Frontal cortex (tissue), 4 donors: ENCODE measurements around the gene DICER1. TPM values are rescaled to one million over a fixed set of nuclear protein-coding genes. Genes with fewer than 3 reads are reported as not detected.

Source experiments
- DNase-seq, 2 donors: peaks; one replicate each; pipeline ENCODE4 v3.0.0; 2012; ENCODE audit warnings: low spot score in 2 of 2
- FAIRE-seq: peaks from 2 replicates; lab custom pipeline; 2012; peaks lifted over from hg19 to GRCh38; lab: Jason Lieb, UNC
- total RNA-seq: library from RNA; depleted of rRNA; stranded (reverse); fragments of >200 nt; gene quantifications from one replicate; pipeline ENCODE4 v1.2.3, GENCODE V29; 2014
- donor health status: control.
- donor health status: control.
- donor health status: control.

The DICER1 gene
- total RNA-seq, 1 donor from 2014 or later = 226 TPM

- peak; percentile 66 for FAIRE-seq
- DNase-seq = no peak
These were observed 58.2 kb downstream of the DICER1 start for GRCh38 chr14:95098984-95099599.

DNA sequence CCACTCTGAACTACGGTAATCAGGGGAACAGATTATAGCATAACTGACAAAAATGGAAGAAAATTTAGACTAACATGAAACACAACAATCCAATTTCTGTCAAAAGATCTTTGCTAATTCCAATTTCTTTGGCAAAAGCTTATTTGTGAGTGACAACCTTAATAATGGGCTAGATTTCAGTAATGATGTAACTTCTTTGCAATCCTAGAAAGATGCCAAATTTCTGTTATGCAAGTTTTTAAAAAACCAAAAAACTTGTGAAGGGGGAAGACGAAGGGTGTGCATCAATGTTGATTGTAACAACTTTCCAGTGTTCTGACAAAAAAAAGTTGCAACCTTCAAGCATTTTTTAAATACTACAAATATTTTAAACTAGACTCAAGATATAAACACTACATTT lies 59.9 kb downstream of the DICER1 start:
- DNase-seq (no peak), FAIRE-seq (no peak)

DNA sequence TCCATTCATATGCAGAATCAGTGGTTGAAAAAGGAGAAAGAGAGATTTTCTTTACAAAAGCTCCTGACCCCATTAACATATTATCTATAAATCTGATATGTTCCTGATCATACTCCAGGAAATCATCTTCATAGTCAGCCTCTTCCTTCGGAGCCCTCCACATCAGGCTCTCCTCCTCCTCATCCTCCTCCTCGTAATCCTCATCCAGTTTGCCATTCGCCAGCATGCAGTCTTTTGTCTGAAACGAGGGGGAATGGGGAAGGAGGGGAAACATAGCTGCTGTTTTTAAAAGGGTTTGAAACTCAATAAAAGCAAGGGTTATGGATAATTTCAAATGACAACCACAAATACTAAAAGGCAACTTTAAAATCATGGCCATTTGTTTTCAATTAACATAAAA lies 60.9 kb downstream of the DICER1 start:
- no peak for DNase-seq
- FAIRE-seq = no peak

DNA sequence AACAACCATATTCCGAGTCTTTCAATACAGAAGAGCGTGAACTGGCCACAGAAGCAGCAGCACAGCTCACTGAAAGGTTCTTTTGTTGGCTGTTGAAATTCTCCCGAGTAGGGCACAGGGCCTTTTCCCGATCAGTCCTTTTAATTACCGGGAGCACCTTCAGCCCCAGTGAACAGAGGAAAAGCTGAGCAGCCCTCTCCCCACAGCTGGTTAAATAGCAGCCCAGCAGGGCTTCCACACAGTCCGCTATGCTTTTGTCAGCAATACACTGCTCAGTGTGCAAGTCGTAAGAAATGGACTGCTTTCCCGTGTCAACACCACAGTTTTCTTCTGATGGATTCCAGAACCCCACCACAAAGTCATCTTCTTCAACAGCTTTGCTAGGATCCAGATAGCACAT lies 61.3 kb downstream of the DICER1 start:
- DNase-seq (no peak), FAIRE-seq (no peak)

GRCh38 chr14:95092723-95093122 lies 64.6 kb downstream of the DICER1 start:
- FAIRE-seq (no peak), DNase-seq (no peak)

- FAIRE-seq (peak; percentile 31), DNase-seq (no peak)
These were observed 65.7 kb downstream of the DICER1 start for GRCh38 chr14:95091581-95091980.

- FAIRE-seq = no peak
These were observed 68.7 kb downstream of the DICER1 start for GRCh38 chr14:95088665-95089064.

GRCh38 chr14:95087619-95088018 lies 69.7 kb downstream of the DICER1 start:
- no peak for FAIRE-seq
- no peak for DNase-seq

More at GRCh38 chr14:95088665-95089064, 68.7 kb downstream of the DICER1 start:
- no peak for DNase-seq

GRCh38 chr14:95085321-95085720 lies 72.0 kb downstream of the DICER1 start:
- no peak for FAIRE-seq
- no peak for DNase-seq

GRCh38 chr14:95078867-95079266 lies 78.5 kb downstream of the DICER1 start:
- FAIRE-seq (no peak), DNase-seq (no peak)

DNA sequence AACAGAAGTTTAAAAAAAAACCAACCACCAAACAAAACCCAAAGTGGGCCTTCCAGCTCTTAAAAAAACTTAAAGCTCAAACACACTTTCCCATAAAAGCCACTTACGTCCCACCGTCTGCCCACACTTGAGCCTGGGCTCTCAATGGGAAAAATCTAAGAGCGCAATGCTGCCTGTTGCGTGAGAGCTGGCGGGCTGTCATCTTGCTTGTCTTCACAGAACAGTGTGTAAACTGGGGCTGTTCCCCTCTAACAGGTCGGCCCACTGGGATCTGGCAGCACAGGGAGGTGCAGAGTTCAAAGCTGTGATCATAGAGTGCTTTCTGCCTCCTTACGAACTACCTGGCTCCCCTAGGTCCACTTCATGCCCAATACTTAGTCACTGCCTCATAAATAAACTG lies 80.0 kb downstream of the DICER1 start:
- DNase-seq (no peak), FAIRE-seq (no peak)

GRCh38 chr14:95075789-95076188 lies 81.5 kb downstream of the DICER1 start:
- DNase-seq (no peak), FAIRE-seq (no peak)

GRCh38 chr14:95073947-95074346 lies 83.4 kb downstream of the DICER1 start:
- no peak for DNase-seq
- FAIRE-seq = no peak

DNA sequence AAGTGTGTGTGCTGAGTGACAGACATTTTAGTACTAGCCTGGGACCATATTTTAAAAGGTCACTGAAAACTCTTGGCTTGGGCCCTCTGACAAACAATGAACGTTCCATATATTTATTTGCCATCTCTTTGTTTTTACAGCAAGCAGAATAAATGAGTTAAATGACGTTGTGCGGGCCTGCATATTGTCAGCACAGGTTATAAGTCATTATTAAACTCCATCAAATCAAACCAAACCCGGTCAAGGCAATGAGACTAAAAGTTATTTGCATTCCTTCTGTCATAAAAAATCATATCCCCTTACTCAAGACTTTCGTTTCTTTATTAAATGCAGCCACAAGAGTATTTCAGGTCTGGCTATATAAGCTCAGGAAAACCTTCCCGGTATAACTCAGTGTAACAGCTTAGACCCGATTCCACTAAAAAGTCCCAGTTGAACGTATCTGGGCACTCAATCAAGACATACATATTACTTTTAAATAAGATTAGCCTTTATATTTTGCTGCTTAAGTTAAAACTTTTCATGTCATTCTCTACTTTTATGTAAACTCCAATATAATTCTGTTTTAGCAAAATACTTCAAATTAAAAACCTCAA lies 84.9 kb downstream of the DICER1 start:
- DNase-seq (no peak), FAIRE-seq (no peak)

DNA sequence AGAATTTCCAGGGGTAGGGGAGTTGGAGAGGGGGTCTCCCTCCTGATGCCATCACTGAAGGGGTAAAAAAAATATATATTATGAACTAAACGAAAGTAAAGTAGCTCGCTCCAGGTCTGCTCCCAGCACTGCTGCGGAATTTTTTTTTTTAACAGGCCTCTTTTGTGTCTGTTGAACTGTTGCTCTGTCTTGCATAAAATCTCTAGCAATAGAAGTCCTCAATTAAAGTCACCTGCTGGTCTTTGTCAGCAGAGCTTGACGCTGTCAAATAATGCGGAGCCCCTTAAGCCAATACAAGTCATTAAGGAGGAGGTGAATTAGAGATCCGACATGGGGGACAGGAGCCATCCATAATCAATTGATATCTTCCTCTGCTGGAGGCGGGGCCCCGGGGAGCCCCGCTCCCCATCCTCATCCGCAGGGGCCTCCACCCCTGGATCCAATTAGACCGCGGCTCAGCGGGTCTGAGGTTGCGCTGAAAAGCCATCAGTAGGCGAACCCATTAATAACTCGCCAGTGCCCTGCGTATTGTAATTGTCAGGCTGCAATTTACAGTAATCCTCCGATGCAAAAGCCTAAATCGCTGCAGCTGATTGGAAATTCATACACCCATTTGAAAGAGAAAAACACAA lies 85.6 kb downstream of the DICER1 start:
- FAIRE-seq (no peak), DNase-seq (no peak)

DNA sequence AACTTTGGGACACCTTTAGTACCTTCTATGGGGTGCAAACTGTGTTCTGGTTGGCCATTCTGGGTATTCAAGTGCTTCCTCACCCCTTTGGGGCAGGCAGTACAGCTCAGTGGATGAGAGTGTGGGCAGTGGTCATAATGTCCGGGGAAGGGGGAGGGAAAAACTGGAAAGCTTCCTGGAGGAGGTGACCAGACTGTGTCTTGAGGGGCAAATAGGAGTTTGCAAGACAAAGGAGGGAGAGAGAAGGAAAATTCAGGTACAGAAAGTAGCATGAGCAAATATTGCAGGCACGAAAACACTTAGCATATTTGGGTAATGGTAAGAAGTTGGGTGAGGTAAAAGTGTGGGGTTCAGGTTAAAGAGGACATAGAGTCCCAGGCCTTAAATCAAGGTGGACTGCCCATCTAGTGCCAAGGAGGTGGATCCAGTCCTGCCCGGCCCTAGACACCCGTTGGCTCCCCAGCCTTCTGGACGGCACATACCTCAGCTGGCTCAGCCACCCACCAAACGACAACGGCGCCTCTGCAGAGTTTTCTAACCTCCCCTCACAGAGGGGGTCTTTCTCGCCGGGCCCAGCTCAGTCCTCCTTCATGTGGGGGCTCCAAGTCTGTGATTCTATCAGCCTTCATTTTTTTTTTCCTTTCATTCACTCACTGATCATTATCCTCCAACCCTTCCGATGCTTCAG lies 86.4 kb downstream of the DICER1 start:
- no peak for FAIRE-seq
- DNase-seq = no peak

DNA sequence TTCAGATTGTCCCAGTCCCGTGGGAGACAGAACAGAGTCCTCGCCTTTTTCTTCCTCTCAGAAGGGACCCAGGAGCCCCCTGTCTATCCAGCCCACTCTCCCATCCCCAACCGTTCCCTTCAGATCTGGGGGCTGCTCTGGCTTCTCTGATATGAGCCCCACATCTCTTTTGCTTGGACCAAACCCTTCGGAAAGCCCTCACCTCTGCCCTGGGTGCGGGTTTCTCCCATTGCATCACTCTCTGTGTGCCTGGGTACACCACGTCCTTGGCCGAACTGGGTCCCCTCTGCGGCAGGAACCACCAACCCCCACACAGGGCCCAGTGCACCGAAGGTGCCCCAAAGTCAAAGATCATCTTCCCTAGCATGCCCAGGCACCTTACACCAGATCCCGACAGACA lies 87.8 kb downstream of the DICER1 start:
- no peak for FAIRE-seq

DNA sequence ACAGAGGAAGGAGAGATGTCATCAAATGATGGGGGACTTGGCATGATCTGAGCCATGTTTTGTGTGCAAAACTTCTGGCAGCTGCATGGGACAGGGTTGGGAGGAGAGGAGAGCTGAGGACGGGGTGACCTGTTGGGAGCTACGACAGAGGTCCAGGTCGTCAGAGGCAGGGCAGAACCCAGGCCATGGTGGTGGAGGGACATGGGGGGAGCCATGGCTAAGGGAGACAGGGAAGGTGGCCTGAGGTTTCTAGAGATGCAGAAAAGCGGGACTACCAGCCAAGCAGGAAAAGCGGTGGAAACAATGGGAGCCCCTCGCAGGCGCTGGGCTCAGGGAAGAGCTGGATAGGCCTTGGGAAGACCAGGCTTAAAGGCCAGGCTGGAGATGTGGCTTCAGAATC lies 88.3 kb downstream of the DICER1 start:
- no peak for DNase-seq
- no peak for FAIRE-seq

More for the DNA sequence above, 87.8 kb downstream of the DICER1 start:
- DNase-seq = no peak

- FAIRE-seq = no peak
- DNase-seq = no peak
These were observed 88.8 kb downstream of the DICER1 start for GRCh38 chr14:95068521-95068920.

DNA sequence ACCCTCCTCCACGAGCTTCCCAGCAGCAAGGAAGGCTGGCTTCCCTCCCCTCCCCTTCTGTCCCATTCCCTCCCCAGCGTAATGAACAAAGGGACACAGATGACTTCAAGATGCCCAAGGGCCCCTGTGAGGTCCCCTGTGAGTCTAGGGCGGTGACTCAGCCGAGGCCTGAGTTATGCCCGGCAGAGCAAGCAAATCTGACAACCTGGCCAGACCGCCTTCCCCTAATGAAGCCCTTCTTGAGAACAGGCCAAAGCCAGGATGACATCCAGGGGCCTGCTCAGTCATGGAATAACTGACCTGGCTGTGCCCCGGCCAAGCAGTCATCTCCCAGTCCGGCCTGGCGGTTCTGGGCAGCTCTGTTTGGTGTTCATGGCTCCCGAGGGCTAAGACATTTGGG lies 89.2 kb downstream of the DICER1 start:
- DNase-seq (no peak), FAIRE-seq (no peak)

DNA sequence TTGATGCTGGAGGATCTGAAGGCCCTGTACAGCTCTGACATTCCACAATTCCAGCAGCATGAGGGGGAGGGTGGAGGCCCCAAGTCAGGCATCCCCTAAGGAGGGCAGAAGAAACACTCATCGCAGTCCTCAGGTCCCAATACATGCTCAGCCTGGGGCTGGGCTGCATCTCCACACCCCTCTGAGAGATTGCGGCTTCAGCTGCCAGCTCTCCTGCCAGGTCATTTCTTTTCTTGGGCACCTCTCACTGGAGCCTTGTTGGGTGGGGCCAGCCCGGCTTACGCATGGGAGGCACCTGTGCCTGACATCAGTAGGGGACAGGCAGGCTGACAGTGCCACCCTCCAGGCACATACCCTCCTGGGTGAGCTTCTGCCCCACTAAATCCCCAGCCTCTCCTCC lies 89.8 kb downstream of the DICER1 start:
- DNase-seq (no peak), FAIRE-seq (no peak)
